Left forelimb (tissue), 1 donor: ENCODE data around the gene TMEM106B.
"Not testable (repeated sequence)": the region's sequence is repeated elsewhere in the genome, so short reads cannot be mapped to it uniquely, and the experiment has no call there.

Experiments
- DNase-seq: peaks from one replicate; pipeline ENCODE4 v3.0.0-alpha.2; 2018; ENCODE audit warnings: low spot score

The TMEM106B gene

GRCh38 chr7:12211054-12211710 lies at the start of gene TMEM106B:
TMEM106B (plus strand) TSS chr7:12211294; CDS start chr7:12214811, 3,517 bp downstream.
- peak; percentile 98 for DNase-seq

GRCh38 chr7:12162415-12163113 lies 48.5 kb upstream of the TMEM106B start:
- DNase-seq, result no peak

- not testable (repeated sequence) for DNase-seq
Observed at GRCh38 chr7:12168065-12168464, 43.0 kb upstream of the TMEM106B start.

- not testable (repeated sequence) for DNase-seq
Observed at GRCh38 chr7:12169981-12170820, 40.9 kb upstream of the TMEM106B start.

- DNase-seq, result no peak
Observed at GRCh38 chr7:12173671-12174070, 37.4 kb upstream of the TMEM106B start.

GRCh38 chr7:12174931-12175330 lies 36.2 kb upstream of the TMEM106B start:
- DNase-seq, result no peak

- no peak for DNase-seq
Observed at GRCh38 chr7:12178317-12178716, 32.8 kb upstream of the TMEM106B start.

GRCh38 chr7:12194426-12194825 lies 16.7 kb upstream of the TMEM106B start:
- no peak for DNase-seq

GRCh38 chr7:12196386-12196785 lies 14.7 kb upstream of the TMEM106B start:
- DNase-seq, result no peak

GRCh38 chr7:12199363-12199762 lies 11.7 kb upstream of the TMEM106B start:
- no peak for DNase-seq

GRCh38 chr7:12207046-12207445 lies 4.0 kb upstream of the TMEM106B start:
- no peak for DNase-seq

GRCh38 chr7:12209221-12209620 lies 1.9 kb upstream of the TMEM106B start:
- no peak for DNase-seq

- DNase-seq, result no peak
Observed at GRCh38 chr7:12210179-12211053, 678 bp upstream of the TMEM106B start.

GRCh38 chr7:12211711-12212485 lies 804 bp downstream of the TMEM106B start:
- DNase-seq, result no peak

- no peak for DNase-seq
Observed at GRCh38 chr7:12217311-12217710, 6.2 kb downstream of the TMEM106B start.

GRCh38 chr7:12220389-12221046 lies 9.4 kb downstream of the TMEM106B start:
- no peak for DNase-seq

GRCh38 chr7:12221414-12221813 lies 10.3 kb downstream of the TMEM106B start:
- DNase-seq, result no peak

- DNase-seq, result no peak
Observed at GRCh38 chr7:12222889-12223579, 11.9 kb downstream of the TMEM106B start.

GRCh38 chr7:12225017-12225416 lies 13.9 kb downstream of the TMEM106B start:
- DNase-seq, result not testable (repeated sequence)

- DNase-seq, result no peak
Observed at GRCh38 chr7:12226756-12227155, 15.7 kb downstream of the TMEM106B start.
